T-helper 2 cell treated with Interferon-gamma antibody and Interleukin-4, amounts not matched to agents 5 μg/mL and 100 μg/mL, for 36 hours (primary cell): Measurements from ENCODE around the gene NPAS1.

Experiments used
- DNase-seq: peaks from one replicate; pipeline ENCODE4 v3.0.0; 2021; ENCODE audit warnings: low spot score
- H3K27ac Mint-ChIP-seq: one replicate; pipeline ENCODE4 v1.8.0; 2021; ENCODE audit warnings: mild to moderate bottlenecking, mixed read lengths
- H3K27me3 Mint-ChIP-seq: one replicate; pipeline ENCODE4 v1.8.0; 2021; ENCODE audit warnings: low read depth, mixed read lengths
- H3K36me3 Mint-ChIP-seq: one replicate; pipeline ENCODE4 v1.8.0; 2021; ENCODE audit warnings: low read depth, mixed read lengths
- H3K4me1 Mint-ChIP-seq: one replicate; pipeline ENCODE4 v1.8.0; 2021; ENCODE audit warnings: low read depth, mixed read lengths
- H3K4me3 Mint-ChIP-seq: one replicate; pipeline ENCODE4 v1.8.0; 2022; ENCODE audit warnings: mild to moderate bottlenecking, moderate library complexity, mixed read lengths
- H3K9me3 Mint-ChIP-seq: one replicate; pipeline ENCODE4 v1.8.0; 2021; ENCODE audit warnings: mixed read lengths

The NPAS1 gene

DNA sequence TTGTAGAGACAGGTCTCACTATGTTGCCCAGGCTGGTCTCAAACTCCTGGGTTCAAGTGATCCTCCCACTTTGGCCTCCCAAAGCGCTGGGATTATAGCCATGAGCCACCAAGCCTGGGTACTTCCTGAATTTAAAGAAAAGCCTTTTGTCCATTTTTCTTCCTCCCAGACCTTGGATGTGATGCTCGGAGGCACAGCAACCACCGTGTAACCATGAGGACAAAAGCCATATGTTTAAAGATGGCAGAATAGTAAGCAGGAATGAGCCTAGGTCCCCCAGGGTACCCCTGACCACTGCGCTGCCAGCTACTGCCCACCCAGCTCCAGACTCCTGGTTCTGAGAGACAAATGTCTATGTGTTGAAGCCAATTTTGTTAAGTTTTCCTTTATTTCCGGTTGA, 62.9 kb downstream of the NPAS1 start:
- Mint-ChIP-seq H3K4me1 (peaks cover 5% of the 10 kb centered on the region), H3K9me3 (no peaks in the 10 kb centered on the region), H3K36me3 (peaks cover 60% of the 10 kb centered on the region), H3K27me3 (no peaks in the 10 kb centered on the region), H3K27ac (no peak overlapping the region), H3K4me3 (no peak overlapping the region)
- DNase-seq: no peak

DNA sequence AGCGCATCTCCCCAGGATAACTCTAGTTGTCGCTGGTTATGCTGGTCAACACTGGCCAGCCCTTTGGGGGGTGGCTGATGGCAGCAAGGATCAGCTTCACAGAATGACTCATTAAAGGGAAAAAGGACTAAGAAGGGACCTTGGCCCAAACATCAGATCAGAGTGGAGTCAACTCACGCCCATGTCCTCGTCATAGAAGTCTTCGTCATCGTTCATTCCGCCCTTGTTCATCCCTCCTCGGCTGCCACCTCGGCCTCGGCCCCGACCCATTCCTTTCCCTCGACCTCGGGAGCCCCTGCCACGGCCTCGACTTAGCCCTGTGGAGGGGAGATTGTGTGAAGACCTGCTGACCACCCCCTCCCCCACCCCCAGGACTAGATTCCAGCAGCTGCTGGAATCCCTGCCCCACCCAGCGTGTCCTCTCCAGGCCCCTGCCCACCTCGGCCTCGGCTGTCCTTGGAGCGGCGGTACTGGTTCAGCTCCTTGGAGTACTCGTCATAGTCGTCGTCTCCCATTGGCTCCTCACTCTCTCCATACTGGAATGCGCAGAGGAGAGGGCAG, 65.3 kb downstream of the NPAS1 start:
- H3K36me3 Mint-ChIP-seq: peaks cover 69% of the 10 kb centered on the region
- DNase-seq: no peak
- no peaks in the 10 kb centered on the region for H3K9me3 Mint-ChIP-seq
- H3K27me3 Mint-ChIP-seq: no peaks in the 10 kb centered on the region
- no peak overlapping the region for H3K4me3 Mint-ChIP-seq
- peaks cover 5% of the 10 kb centered on the region for H3K4me1 Mint-ChIP-seq
- H3K27ac Mint-ChIP-seq: no peak overlapping the region

DNA sequence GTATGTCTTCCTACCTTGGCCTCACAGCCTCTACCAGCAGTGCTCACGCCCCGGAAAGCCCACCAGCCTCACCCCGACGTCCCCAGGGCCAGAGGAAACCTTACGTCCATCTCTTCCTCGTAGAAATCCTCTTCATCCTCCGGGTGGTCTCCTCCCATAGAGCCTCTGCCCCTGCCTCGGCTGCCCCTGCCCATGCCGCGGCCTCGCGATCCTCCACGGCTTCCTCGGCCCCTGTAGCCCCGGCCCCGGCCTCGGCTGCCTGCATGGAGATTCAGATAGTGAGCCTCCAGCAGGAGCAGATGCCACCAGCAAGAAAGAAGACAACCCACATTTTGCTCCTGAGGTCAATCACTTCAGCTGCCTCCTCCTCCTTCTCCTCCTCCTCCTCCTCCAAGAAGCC, 66.6 kb downstream of the NPAS1 start:
- Mint-ChIP-seq H3K27ac (no peak overlapping the region), H3K4me3 (no peak overlapping the region), H3K36me3 (peaks cover 74% of the 10 kb centered on the region), H3K4me1 (peaks cover 8% of the 10 kb centered on the region), H3K27me3 (no peaks in the 10 kb centered on the region), H3K9me3 (no peaks in the 10 kb centered on the region)
- no peak for DNase-seq

DNA sequence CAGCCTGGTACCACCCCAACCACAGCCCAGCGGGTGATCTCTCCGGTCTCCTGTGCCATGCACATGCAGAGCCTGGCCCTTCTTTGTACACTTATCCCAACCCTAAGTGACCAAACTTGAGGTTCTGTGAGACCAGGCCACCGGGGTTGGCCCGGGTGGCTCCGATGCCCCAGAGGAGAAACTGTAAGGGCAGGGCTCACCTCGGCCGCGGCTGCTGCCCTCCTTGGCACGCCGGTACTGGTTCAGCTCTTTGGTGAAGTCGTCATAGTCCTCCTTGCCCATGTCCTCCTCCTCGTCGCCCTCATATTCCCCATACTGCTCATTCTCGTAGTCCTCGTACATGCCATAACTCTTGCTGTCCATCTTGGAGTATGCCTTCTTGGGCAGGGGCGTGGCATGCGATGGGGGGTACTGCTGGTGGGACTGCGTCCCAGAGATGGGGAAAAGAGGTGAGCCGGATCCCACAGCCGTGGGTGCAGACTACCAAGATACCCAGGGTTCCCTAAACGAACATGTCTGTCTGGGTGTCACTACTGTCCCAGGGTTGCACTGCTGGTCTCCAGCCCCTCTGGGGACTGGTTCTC, 70.2 kb downstream of the NPAS1 start:
- peak overlapping the region; percentile 10 for H3K27ac Mint-ChIP-seq
- no peak for DNase-seq
- peaks cover 77% of the 10 kb centered on the region for H3K36me3 Mint-ChIP-seq
- no peak overlapping the region for H3K4me3 Mint-ChIP-seq
- peaks cover 31% of the 10 kb centered on the region for H3K4me1 Mint-ChIP-seq
- no peaks in the 10 kb centered on the region for H3K27me3 Mint-ChIP-seq
- no peaks in the 10 kb centered on the region for H3K9me3 Mint-ChIP-seq

DNA sequence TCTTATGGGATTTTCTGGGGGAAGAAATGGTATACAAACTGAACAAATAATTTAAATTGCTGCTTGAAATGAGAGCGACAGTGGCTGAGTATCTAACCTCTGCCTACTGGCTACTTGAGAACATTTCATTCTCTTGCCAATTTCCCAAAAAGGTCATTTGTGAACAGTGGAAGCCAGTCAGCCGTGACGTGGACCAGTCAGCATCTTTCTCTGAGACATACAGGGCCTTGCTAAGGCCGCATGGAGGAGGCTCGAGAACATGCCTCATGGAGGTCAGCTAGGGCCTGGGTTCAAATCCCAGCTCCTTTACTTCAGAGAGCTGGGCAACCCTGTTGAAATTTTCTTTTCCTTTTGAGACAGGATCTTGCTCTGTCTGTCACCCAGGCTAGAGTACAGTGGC, 73.6 kb downstream of the NPAS1 start:
- Mint-ChIP-seq H3K4me1 (peaks cover 53% of the 10 kb centered on the region), H3K36me3 (peaks cover 58% of the 10 kb centered on the region), H3K27ac (peak overlapping the region; percentile 95), H3K4me3 (peak overlapping the region; percentile 91), H3K27me3 (no peaks in the 10 kb centered on the region), H3K9me3 (no peaks in the 10 kb centered on the region)
- no peak for DNase-seq

DNA sequence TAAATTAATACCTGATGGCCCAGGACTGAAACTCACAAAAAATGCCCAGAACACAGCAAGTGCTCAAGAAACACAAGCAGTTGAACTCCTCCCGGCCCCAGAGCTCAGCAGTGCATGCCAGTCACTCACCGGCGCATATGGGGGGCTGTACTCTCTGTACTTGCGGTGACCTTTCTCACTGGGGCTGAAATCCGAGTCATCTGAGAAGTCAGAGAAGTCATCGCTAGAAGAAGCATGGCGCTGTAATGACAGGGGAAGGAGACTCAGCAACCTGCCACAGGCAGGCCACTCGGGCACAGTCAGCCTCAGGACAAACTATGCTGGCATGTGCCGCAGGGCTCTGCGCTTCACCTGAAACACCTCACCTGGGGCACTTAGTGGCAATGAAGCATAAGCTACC, 74.2 kb downstream of the NPAS1 start:
- H3K4me3 Mint-ChIP-seq: peak overlapping the region; percentile 91
- H3K27ac Mint-ChIP-seq: peak overlapping the region; percentile 95
- peaks cover 54% of the 10 kb centered on the region for H3K36me3 Mint-ChIP-seq
- H3K27me3 Mint-ChIP-seq: no peaks in the 10 kb centered on the region
- peaks cover 57% of the 10 kb centered on the region for H3K4me1 Mint-ChIP-seq
- no peaks in the 10 kb centered on the region for H3K9me3 Mint-ChIP-seq
- DNase-seq: peak; percentile 50

DNA sequence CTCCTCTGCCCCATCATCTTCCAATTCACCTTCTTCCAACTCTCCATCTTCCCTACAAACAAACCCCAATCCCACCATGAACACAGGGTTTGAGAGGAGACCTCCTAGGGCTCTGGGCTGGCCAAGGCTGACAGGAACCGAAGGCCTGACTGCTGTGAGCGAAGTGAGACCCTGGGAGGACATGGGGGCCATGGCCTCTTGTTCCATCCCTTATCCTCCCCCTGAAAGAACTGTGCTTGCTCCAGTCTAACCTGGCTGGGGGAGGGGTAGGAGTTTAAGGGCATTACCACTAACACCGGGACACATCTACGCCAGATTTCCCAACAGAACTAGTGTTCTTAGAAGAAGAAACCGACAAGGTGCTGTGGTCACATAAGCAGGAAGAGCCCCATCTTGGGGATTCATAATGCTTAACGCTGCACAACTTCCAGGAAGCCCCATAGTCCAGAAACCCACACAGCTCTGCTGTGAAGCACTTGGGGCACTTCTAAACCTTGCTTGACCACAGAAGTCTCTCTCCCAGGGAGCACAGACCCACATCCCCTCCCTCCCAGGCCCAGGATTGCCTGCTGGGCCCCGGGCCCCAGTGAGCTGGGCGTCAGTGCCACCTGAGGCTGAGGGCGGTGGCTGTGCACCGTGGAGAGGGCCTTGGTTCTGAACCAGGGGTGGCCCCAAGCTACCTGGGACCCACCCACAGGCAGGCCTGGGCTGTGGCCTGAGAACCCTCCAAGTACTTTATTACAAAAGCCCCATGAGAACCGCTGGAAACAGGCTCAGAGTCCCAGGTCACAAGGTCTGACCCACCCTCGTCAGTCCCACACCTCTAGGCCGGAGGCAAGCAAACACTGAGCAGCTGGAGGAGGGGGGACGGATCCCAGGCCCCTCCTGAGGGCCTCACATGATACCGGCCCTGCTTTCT, 75.2 kb downstream of the NPAS1 start:
- H3K4me3 Mint-ChIP-seq: peak overlapping the region; percentile 91
- H3K9me3 Mint-ChIP-seq: no peaks in the 10 kb centered on the region
- peaks cover 47% of the 10 kb centered on the region for H3K36me3 Mint-ChIP-seq
- peak; percentile 74 for DNase-seq
- H3K27me3 Mint-ChIP-seq: no peaks in the 10 kb centered on the region
- peak overlapping the region; percentile 95 for H3K27ac Mint-ChIP-seq
- H3K4me1 Mint-ChIP-seq: peaks cover 60% of the 10 kb centered on the region
